Frontal cortex (tissue), 4 donors: ENCODE results near the gene F11R. TPM values are rescaled to one million over a fixed set of nuclear protein-coding genes. Genes with fewer than 3 reads are reported as not detected.
A peak's percentile ranks its signal among the peaks of the same experiment; 100 is the strongest.
"Not testable (repeated sequence)": the region's sequence is repeated elsewhere in the genome, so short reads cannot be mapped to it uniquely, and the experiment has no call there.

ENCODE experiments used
- DNase-seq, 2 donors: peaks; one replicate each; pipeline ENCODE4 v3.0.0; 2012; ENCODE audit warnings: low spot score in 2 of 2
- FAIRE-seq: peaks from 2 replicates; lab custom pipeline; 2012; peaks lifted over from hg19 to GRCh38; lab: Jason Lieb, UNC
- total RNA-seq: library from RNA; depleted of rRNA; stranded (reverse); fragments of >200 nt; gene quantifications from one replicate; pipeline ENCODE4 v1.2.3, GENCODE V29; 2014
- donor health status: control.
- donor health status: control.
- donor health status: control.

F11R gene
- 9.4 TPM for total RNA-seq

DNA sequence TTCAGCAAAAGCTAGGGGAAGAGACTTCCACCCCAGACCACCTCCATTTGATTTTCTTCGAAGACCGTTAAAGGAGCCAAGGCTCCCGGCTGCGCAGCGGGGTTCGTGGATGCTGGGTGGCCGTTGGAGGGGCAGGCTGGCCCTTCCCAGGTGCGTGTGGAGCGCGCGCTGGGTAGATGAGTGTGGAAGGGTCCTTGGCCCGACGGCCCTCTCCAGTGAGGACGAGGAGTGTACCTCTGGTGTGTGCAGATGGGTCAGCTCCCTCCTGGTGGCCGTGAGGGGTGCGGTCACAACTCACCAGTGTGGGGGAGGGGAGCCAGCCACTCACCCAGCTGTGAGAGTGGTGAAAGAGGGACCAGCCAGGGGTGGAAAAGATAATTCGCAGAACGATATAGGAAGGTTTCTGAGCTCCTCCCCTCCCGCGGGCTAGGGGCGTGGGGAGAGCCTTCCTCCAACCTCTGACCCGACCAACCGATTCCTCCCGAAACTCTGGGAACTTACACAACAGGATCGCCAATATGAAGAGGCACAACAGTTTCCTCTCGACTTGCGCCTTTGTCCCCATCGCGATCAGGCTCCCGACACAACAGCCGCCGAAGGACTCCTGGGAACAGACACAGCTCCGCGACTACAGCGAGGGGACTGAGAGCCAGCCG is at the start of gene F11R:
Gene F11R, minus strand, starts transcription at position 644 of the 656 bp plus-strand sequence. Its CDS starts 79 bp downstream, at position 565.
- DNase-seq (peak in 1 of 2 donors; percentile 45), FAIRE-seq (no peak)

DNA sequence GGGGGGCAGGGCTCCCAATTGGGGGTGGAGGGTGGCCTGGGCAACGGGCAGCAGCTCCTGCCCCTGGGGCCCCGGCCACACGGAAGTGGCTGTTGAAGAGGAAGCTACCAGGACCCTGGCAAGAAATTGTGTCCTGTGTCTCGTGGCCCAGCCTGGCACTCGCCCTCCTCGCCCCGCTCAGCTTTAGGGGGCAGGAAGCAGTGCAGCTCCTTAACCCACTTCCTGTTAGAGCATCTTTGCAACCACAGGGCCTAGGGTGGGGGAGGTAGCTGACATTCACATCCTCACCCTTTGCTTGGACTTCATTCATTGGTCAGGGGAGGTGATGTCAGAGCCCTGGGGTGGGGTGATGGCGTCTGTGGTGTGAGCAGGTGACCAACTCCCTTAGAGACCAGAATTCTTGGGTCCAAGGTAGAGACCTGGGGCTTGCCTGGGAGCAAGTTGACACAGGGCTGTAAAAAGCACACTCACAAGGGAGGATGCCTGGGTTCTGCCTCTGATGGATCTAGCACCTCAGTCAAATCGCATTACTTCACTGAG is 48.8 kb upstream of the F11R start, which contains the start of gene ARHGAP30:
Gene ARHGAP30, minus strand, starts transcription at position 161 of the 540 bp plus-strand sequence. CDS start 267 bp downstream, outside the sequence.
- DNase-seq: no peak
- FAIRE-seq: no peak

DNA sequence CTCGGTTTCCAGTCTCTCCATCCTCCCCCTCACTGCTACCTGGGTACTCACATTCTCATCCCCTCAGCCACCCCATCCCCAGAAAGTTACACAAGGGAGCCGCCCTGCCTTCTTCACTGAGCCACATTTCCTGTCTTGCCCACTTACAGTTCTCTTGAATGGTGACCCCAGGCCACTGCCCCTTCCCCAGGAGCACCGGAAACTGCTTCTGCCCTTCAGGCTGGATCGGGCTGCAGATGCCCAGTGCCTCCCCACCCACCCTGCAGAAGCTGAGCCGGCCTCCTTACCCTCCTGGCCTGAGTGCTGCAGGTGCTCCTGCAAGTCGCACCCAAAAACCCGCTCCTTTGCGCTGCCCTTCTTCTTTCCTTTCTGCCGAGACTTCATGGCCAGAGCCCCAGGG is 48.3 kb upstream of the F11R start:
- FAIRE-seq (no peak), DNase-seq (no peak)

DNA sequence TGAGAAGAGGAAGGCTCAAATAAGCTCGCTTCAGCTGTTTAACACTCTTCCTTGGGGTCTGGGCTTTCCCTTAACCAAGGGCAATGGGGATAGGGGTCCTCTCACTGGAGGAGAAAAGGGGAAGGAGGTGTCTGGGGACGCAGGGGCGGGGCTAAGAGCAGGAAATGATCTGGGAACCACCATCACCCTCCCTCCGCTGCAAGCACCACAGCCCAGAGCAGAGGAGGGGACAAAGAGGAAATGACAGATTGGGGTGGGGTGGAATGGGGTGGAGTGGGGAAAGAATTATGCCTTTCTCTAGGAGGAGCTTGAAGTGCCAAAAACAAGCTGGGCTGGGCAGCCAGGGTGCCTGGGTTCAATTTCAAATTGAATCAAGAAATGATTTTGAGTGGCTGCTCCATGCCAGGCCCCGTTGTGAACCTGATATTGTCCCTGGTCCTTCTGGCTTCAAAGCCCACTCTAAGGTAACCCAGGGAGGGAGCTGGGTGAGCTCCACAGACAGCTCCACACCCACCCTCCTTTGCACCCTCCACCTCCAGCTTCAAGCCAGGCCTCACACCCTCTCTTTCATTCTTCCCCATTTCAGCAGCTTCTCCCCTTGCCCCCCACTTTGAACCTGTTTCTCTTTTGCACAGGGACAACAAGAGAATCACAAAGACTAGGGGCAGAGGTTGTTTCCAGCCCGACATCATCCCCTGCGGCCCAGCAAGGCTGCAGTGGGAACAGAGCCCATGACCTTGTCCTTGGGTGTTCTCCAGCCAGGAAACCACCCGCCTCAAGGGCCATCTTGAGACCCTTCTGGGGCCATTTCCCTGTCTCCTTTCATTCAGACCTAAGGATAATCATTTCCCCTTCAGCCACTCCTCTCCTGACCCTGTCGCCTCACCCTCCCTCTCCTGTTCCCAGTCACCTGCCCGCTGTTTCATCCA is 47.6 kb upstream of the F11R start:
- FAIRE-seq: no peak
- no peak for DNase-seq

DNA sequence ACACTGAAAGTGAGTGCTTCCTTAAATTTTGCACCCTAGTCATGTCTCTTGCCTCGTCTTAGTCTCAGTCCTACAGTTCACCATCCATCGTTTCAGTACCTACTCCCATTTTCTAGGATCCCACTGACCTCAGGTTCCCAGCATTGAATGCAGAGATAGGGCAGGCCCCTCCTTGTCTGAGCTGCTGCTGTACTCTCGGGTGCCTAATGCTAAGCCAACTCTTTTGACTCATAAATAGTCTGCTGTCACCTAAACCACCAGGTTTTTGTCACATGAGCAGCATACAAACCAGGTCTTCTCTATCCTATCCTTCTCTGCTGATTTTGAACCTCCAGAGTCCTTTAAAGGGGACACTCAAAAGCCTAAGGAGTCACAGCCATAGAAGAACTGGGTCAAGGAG is 45.7 kb upstream of the F11R start:
- no peak for DNase-seq
- no peak for FAIRE-seq

DNA sequence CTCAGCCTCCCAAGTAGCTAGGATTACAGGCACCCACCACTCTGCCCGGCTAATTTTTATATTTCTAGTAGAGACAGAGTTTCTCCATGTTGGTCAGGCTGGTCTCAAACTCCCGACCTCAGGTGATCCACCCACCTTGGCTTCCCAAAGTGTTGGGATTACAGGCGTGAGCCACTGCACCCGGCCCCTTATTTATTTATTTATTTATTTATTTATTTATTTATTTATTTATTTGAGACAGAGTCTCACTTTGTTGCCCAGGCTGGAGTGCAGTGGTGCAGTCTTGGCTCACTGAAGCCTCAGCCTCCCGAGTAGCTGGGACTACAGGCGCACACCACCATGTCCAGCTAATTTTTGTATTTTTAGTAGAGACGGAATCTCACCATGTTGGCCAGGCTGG is 44.7 kb upstream of the F11R start:
- DNase-seq, FAIRE-seq: not testable (repeated sequence)

DNA sequence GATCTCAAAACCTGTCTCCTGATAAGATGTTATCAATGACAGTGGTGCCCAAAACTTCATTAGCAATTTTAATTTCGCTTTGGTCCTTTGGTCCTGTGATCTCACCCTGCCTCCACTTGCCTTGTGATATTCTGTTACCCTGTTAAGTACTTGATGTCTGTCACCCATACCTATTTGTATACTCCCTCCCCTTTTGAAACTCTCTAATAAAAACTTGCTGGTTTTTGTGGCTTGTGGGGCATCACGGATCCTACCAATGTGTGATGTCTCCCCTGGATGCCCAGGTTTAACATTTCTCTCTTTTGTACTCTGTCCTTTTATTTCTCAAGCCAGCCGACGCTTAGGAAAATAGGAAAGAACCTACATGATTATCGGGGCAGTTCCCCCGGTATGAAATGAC is 43.0 kb upstream of the F11R start:
- FAIRE-seq, DNase-seq: not testable (repeated sequence)

DNA sequence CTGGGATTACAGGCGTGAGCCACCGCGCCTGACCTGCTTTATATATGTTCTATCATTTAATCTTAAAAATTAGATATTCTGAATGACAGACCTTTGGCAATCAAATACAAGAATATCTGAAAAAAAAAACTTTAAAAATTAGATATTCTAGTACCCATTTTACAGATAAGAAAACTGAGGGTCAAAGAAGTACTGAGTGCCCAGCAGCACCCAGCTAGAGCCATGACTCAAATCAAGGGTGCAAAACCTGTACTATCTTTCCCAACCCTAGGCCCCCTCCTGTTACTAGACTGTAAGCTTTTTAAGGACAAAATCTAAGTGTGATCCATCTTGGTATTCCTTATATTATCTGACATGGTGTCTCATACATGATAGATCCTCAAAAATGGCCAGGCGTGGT is 40.5 kb upstream of the F11R start:
- FAIRE-seq (no peak), DNase-seq (no peak)

DNA sequence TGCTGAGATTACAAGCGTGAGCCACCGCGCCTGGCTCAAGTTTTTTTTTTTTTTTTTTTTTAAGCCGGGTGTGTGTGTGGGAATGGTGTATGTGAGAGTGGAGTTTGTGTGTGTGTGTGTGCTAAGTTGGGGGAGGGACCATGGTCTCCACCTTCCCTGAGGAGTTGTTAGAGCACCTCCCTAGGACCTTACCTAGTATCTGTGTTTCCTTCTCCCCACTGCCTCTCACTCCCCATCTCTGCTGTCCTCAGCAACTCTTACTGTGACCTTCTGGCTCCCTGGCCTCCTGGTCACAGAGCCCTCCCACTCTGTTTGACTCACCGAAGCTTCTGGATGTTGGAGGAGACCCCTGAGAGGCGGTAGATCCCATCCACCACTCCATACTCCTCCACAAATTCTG is 38.3 kb upstream of the F11R start:
- no peak for DNase-seq
- no peak for FAIRE-seq

DNA sequence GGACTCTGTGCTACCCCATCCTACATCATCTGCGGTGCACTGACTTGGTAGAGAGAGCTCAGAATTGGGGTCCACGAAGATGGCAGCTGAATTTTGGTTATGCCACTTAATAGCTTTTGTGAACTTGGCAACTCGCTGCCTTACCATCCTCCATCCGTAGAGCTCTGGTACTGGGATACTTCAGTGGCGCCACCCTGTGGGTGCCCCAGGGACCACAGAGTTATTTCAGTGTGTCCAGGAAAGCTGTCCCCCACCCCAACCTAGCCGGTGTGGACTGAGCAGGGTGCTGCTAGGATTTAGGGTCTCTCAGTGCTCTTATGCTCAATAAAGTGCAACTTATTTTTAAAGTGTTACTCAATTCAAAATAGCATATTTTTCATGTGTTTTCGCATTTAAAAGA is 33.9 kb upstream of the F11R start:
- DNase-seq (no peak), FAIRE-seq (no peak)

DNA sequence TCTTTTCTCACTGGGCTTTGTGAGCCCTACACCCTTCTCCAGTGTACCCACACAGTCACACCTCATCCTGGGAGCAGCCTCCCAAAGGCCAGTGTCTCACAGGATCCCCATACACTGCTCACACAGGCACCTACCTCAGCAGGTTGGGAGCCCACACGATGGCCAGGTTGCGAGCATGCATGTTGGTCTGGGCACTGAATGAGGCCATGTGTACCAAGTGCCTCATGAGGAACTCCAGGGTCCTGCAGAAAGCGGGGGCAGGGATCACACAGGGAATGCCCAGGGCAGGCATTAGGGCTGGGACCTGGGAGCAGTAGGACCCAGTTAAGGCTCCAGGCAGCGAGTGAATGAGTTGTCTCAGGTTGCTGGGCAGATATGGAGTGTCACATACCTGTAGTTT is 33.3 kb upstream of the F11R start:
- FAIRE-seq: no peak
- no peak for DNase-seq

DNA sequence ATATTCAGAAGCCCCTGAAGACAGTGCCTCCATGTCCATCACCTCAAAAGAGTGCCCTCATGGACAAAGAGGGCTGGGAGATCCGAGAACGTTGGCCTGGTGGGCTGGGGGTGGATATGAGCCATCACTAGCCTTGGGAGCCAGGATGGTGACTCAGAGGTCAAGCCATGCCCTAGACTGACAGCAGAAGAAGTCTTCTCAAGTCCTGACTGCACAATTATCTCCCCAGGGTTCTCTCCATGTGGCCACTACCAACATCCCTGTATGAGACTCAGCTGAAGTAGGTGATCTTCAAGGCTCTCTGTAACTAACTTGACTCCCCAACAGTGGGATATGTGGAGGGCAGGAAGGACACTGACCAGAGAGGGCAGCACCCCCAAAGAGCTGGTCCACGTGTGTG is 31.9 kb upstream of the F11R start:
- DNase-seq: no peak
- FAIRE-seq: no peak

DNA sequence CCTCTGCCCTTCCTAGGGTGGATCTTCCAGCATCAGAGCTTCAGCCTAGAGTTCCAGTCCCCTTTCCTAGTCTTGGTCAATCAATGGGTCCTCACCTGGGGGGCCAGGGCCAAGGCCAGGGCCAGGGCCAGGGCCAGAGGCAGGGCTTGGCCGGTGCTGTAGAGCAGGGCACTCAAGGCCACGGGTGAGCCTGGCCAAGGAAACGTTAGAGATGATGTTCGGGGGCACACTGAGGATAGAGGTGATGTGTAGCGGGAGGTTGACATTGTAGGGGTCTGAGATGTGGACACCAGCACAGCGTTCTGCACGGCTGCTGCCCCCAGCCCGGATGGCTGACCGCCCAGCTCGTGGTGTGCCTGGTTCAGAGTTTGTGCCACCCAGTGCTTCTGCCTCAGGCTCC is 30.3 kb upstream of the F11R start:
- no peak for DNase-seq
- FAIRE-seq: no peak

DNA sequence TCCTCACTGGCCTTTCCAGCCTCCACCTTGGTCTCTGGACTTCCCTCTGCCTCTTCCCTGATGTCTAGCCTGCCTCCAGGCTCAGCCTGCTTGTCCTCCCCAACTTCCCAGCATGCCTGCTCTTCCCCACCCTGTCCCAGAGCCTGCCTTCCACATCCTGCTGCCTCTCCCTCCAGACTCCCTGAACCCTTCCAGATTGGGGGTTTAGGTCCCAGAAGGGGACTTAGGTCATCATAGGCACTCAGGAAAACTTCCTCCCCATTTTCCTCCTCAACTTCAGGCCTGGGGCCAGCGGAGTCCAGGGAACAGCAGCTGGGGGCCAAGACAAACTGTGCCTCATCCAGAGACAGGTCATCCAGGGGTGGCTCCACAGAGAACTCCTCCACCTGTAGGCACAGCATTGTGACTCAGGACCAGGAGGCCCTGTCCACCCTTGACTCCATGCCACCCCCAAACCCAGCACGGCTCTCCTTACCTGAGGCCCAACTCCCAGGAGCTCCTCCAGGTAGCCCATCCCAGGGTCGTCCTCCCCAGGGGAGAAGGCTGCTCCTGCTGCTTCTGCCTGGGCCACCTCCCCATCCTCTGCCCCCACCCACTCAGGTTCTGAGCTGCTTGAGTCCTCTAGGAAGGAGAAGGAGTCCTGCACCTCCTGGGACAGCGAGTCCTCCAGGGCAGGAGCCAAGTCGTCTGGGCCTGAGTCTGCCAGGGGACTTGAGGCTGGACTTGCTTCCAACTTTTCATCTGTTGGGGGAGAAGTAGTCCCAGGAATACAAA is 28.2 kb upstream of the F11R start:
- FAIRE-seq (no peak), DNase-seq (no peak)

DNA sequence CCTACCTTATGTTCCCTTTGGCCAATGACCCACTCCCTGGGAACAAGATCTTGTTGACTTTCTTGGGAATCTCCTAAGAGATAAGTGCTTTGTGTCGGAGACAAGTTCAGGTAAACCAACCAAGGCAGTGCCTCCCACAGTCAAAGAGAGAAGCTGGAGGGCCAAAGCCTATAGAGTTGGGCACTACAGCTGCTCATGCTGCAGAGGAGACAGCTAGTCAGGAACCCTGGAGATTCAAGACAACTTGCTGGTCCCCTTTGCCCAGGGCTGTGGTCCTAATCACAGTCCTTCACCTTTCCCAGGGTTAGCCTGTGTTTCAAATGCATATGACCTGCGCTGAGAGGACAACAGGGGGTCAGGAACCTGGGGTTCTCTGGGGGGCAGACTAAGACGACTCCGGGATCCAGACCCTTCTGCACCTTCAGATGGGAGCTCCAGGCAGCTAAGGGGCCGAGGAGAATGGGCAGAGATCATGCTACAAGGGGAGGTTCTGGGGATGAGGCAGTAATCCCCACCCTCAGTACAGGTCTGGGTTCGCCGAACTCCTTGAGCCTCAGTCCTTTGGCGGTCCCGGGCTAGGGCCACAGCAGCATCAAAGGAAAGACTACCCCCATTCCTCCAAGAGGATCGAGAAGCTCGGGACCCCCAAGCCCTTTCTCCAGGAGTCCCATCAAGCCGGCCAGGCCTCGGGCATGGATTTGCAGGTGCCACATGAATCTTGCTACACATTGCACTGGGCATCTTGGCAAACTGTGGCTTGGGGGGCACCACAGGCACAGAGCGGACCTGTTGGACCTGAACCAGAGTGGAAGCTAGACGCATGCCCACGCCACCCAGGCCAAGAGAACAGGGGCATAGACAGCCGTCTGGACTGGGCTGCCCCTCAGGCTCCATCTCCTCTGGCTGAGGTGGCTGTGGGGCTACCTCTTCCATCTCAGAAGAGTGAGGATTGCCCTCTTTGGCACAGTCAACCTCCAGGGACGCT is 26.8 kb upstream of the F11R start:
- no peak for FAIRE-seq
- DNase-seq: no peak

DNA sequence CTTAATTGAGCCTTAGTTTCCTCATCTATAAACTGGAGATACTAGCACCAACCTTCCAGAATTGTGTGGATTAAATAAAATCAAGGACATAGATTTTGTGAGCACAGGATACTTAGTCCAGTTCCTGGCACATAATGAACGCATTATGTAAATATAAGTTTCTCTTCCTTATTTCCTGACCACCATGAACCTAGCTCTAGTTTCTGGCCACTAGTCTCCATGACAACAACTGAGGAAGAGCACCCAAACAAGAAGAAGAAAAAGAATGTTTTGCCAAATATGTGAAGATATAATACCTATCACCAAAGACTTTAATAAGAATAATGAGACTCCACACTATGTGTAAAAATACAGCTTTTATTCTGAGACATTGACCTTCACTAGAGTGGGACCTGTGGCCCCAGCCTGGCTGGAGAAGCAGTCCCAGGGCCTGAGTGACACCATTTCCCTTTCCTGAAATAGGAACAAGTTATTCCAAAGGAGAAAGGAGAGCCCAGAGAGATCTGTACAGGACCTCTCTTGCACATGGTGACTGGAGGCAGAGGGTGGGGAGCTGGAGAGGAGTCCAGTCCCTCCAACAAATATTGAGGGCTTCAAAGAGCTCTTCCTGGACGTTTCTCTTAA is 25.8 kb upstream of the F11R start:
- DNase-seq: no peak

DNA sequence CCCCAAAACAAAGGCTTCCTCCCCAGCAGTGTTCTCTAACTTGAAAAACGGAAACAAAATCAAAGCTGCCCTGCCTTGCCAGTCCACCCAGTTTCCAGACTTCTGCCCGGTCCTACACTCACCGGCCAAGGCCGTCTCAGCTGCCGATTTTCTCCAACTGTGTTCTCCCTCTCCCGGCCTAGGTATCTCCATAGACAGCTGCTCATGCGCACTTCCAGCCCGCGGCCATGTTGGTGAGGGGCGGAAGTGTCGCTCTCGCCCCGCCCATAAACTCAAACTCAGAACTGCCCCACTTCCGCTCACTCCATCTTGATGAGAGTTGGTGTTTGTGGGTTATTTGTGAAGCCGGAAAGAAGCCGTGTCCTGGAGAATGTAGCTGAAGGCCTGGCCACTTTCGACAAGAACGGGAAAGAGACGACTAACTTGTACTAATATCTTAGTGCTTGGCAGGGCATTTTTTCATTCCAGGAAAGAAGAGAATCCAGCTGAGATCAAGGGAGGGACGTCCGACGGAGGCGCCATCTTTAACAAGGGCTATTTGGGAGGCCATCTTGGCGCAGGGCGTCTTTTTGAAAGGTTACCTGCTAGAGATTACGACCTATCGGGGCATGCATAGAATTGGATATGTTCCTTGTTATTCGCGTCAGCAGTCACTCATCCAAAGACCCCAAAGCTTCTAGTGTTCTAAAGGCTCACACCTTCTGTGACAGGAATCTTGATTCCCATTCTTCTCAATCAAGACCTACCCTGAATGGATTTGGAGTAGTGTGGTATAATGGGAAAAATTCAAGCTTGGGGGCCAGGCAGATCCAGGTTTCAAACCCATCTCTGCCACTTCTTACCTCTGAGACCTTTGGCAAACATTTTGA is 25.0 kb upstream of the F11R start, which contains the start of gene USF1:
Gene USF1, minus strand, starts transcription at position 242 of the 869 bp plus-strand sequence. CDS start 2,702 bp downstream, outside the sequence.
- DNase-seq (peak; percentile 90 to 91), FAIRE-seq (no peak)

More for the DNA sequence above, 25.8 kb upstream of the F11R start:
- FAIRE-seq: no peak
